22Rv1 (cell line): ENCODE data around the gene SH3PXD2A.
"Not testable (repeated sequence)": the region's sequence is repeated elsewhere in the genome, so short reads cannot be mapped to it uniquely, and the experiment has no call there.

Experiments used
- ZFX ChIP-seq: fragments of 450-650 bp; IDR thresholded peaks from 2 replicates; pipeline ENCODE4 v1.6.1; 2017; ENCODE audit warnings: antibody characterized with exemption, borderline replicate concordance
- TF ChIP-seq, protein P1 (sequence below): fragments of 450-650 bp; IDR thresholded peaks from 2 replicates; pipeline ENCODE4 v1.5.1; 2017; ENCODE audit warnings: mild to moderate bottlenecking

DNA sequence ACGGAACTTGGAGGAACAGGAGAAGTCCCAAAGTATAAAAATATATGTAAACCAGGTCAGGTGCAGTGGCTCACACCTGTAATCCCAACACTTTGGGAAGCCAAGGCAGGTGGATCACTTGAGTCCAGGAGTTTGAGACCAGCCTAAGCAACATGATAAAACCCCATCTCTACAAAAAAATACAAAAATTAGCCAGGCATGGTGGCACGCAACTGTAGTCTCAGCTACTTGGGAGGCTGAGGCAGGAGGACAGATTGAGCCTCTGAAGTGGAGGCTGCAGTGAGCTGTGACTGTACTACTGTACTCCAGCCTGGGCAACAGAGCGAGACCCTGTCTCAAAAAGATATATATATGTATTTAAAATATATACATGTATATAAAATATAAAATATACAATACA lies 95.1 kb downstream of the SH3PXD2A start:
- TF ChIP-seq, protein P1, sequence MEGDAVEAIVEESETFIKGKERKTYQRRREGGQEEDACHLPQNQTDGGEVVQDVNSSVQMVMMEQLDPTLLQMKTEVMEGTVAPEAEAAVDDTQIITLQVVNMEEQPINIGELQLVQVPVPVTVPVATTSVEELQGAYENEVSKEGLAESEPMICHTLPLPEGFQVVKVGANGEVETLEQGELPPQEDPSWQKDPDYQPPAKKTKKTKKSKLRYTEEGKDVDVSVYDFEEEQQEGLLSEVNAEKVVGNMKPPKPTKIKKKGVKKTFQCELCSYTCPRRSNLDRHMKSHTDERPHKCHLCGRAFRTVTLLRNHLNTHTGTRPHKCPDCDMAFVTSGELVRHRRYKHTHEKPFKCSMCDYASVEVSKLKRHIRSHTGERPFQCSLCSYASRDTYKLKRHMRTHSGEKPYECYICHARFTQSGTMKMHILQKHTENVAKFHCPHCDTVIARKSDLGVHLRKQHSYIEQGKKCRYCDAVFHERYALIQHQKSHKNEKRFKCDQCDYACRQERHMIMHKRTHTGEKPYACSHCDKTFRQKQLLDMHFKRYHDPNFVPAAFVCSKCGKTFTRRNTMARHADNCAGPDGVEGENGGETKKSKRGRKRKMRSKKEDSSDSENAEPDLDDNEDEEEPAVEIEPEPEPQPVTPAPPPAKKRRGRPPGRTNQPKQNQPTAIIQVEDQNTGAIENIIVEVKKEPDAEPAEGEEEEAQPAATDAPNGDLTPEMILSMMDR: not testable (repeated sequence)
- not testable (repeated sequence) for TF ChIP-seq ZFX
